Activated T-cell treated with anti-CD3 and anti-CD28 coated beads for 24 hours (primary cell): ENCODE data around the gene NTN3.
"Not testable (repeated sequence)": the region's sequence is repeated elsewhere in the genome, so short reads cannot be mapped to it uniquely, and the experiment has no call there.

ENCODE experiments used
- DNase-seq: peaks from one replicate; pipeline ENCODE4 v3.0.0-alpha.2; 2020; ENCODE audit warnings: low read depth

Gene NTN3

GRCh38 chr16:2441143-2441804 is 29.8 kb upstream of the NTN3 start:
- DNase-seq: not testable (repeated sequence)

DNA sequence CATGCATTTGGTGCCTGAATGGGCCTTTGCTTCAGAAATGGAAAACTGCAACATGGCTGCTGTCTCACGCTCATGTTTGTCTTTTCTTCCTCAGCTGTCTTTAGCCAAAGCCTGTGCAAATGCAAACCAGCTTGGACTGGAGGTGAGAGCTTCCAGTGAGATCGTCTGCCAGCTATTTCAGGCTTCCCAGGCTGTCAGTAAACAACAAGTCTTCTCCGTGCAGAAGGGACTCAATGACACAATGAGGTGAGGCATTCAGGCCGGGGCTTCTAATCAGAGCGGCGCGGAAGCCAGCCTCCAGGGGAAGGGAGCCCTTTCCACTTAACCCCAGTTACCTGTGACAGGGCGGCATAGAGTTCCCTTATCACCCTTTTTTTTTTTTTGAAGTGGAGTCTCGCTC is 27.5 kb upstream of the NTN3 start:
- no peak for DNase-seq

DNA sequence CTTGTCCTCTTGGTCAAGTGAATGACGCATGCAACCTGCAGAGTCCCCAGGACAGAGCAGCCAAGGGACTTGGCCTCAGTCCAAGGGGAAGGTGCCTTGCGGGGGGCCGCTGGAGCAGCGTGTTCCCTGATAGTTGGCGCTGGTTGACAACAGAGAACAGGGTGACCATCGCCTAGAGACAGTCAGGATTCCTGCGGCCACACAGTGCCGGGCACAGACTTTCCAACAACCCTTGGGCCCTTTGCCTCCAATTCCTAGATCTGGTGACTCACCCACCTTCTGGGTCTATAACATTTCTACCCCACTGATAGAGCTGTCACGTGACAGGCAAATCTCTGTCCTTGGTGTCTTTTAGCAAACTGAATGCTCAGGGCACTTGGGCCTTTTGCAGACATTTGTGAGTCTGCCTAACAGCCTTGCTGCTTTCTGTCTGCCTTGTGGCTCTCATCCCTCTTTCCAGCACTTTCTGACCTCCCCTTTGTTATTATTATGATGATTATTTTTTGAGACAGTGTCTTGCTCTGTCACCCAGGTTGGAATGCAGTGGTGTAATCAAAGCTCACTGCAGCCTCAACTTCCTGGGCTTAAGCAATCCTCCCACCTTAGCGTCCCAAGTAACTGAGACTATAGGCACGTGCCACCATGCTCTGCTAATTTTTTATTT is 23.0 kb upstream of the NTN3 start:
- DNase-seq: no peak

- DNase-seq: no peak
Measured at GRCh38 chr16:2449118-2449517, 22.0 kb upstream of the NTN3 start.

GRCh38 chr16:2450535-2450934 is 20.6 kb upstream of the NTN3 start:
- no peak for DNase-seq

DNA sequence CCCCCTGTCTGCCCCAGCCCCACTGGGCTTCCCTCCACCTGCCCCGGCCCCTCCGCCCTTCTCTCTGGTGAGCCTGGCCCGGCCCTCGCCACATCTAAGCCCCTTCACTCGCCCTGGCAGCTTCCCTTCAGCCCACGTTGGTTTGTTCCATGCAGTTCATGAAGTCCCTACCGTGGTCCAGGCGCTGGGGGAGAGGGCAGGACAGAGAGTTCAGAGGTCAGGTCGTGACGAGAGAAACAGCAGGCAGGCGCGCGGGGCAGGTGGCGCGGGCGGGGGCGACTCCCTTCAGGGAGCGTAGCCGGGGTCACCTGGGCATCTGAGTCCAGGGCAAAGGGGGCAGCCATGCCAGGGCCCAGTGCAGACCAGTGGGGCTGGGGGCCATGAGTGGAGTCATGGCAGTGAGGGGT is 20.1 kb upstream of the NTN3 start:
- DNase-seq: no peak

GRCh38 chr16:2451851-2452320 is 19.2 kb upstream of the NTN3 start:
- DNase-seq: no peak

DNA sequence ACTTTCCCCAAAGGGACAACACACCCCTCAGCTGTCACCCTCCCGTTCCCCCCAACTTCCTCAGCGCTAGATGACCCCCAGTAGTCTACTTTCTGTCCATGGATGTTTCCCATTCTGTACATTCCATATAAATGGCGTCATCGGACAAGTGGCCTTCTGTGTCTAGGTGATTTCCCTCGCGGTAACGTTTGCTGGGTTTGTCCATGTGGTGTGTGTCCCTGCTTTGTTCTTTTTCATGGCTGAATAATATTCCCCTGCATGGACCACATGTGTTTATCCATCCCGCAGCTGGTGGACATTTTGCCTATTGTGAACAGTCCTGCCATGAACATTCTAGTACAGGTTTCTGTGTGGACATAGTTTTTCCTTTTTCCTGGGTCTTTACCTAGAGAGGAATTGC is 18.4 kb upstream of the NTN3 start:
- DNase-seq: no peak

DNA sequence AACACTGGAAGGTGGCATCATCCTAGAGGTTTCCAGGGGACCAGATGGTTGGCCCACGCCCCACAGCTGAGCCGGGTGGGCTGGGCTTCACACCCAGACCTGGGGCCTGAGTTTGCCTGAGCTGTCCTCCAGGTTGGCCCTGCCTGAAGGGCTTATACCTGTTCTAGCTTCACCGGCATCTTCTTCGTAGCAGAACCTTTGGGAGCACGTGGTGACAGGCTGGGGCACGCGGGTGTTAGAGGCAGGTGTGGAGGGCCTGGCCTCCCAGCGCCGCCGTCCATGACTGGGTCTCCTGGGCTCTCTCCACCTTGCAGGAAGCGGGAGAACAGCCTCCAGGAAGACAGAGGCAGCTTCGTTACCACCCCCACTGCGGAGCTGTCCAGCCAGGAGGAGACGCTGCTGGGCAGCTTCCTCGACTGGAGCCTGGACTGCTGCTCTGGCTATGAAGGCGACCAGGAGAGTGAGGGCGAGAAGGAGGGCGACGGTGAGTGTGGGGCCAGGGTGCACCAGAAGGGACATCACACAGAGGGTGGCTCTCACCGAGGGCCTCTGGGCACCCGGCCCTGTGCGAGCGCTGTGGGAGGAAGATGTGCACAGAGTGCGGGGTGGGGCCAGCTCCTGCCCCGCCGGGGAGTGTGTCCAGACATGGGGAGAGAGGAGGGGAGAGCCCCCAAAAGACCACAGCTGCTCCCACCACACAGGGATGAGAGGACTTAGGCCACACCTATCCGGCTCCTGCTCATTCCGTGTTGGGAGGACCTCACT is 15.8 kb upstream of the NTN3 start:
- DNase-seq: no peak

GRCh38 chr16:2456551-2457153 is 14.4 kb upstream of the NTN3 start:
- DNase-seq: no peak

DNA sequence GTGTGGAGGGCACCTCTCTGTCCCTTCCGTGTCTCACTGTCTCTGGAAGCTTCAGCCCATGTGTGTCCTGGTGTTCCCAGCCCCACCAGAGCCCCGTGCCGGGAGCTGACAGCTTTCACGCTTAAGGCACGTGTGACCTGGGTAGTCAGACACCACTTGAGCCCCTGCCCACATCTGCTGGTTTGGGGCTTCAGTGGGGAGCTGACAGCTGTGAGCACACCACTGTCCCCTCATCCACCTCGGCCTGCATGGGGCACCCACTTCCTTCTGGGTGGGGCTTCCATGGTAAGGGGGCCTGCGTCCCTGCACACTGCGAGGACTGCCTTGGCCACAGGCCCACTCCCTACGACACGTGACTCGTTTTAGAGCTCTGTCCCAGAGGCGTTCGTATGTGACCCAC is 13.8 kb upstream of the NTN3 start:
- no peak for DNase-seq

DNA sequence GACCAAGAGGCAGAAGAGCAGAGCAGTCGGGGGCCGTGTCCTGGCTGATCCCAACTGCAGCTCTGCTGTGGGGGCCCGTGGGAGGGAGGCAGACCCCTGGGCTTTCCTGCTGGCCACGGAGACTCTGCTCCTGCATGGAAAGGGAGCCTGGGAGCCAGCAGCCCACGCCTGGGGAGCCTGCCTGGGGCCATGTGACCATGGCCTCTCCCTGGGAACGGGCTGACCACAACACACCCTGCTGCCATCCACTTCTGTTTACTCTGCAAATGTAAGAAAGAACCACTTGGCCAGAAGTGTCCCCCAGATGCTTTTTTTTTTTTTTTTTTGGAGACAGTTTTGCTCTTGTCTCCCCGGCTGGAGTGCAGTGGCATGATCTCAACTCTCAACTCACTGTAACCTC is 13.2 kb upstream of the NTN3 start:
- no peak for DNase-seq

DNA sequence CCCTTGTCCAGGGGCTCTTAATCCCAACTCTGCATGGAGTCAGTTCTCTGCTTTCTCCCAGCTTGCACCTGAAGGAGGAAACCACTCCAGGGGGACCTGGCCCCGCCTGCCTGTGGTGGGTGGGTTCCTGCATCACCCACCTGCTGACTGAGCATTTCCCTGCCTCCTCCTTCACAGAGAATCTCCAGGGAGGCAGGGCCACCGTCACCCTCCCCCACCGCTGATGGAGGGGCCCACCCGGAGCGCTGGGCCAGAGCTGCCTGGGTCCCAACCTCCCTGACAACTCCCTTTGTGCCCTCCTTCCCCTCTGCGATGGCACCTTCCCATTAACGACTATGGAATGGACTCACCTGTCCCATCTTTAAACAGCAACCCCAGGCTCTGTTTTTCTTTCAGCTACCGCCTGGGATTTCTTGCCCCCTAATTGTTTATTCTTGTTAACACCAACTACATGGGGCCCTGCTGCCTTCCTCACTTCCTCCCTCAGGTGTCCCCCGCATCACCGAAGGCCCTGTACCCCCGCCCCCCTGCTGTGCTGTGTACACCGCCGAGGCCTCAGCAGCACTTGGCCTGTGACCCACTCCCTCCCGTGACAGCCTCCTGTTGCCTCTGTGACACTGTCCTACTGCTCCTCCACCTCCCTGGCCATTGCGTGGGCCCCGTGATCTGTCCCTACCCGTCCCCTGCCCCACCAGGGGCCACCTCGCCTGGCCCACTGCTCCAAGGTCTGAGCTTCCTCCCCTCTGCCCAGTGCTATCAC is 12.0 kb upstream of the NTN3 start:
- no peak for DNase-seq

- peak; percentile 95 for DNase-seq
Measured at GRCh38 chr16:2459647-2460390, 11.3 kb upstream of the NTN3 start, which contains the start of gene TEDC2. Gene TEDC2, plus strand, starts transcription at chr16:2460109. Its CDS starts 36 bp downstream, at chr16:2460145.

- DNase-seq: no peak
Measured at GRCh38 chr16:2460391-2460713, 10.7 kb upstream of the NTN3 start.

DNA sequence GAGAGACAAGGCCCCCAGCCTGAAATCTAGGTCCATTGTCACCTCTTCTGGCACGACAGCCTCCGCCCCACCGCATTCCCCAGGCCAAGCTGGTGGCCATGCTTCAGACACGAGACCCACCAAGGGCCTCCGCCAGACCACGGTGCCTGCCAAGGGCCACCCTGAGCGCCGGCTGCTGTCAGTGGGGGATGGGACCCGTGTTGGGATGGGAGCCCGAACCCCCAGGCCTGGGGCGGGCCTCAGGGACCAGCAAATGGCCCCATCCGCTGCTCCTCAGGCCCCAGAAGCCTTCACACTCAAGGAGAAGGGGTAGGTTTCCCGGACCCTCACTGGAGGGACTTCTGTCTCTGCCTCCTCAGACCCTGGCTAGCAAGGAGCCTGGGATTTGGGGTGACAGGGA is 10.2 kb upstream of the NTN3 start:
- no peak for DNase-seq

DNA sequence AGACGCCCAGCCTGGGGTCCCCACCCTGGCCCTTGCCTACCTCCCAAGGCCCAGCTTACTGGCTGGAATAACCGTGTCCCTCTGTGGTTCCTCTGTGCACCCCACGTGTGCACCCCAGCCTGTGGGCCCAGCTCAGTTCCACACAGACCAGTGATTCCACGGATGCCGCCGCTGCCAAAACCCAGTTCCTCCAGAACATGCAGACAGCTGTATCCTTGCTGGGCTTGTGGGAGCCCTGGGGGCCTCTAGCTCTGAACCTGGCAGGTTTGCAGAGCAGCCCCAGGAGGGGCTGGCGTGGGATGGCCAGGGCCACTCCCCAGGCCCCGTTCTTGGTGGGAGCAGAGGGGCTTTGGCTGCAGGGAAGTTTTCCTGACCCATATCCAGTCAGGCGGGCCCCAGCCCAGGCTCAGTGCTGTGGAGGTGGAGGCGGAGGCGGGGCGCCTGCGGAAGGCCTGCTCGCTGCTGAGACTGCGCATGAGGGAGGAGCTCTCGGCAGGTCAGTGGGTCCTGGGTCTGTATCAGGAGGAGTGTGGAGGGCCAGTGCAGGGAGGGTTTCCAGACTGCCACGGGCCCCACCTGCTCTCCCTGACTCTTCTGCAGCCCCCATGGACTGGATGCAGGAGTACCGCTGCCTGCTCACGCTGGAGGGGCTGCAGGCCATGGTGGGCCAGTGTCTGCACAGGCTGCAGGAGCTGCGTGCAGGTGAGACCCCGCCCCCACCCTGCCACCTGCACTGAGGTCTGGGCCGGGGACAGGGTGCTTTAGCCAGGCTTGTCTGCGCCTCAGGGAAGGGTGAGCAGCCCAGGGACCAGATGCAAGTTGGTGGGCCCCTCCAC is 8.8 kb upstream of the NTN3 start:
- no peak for DNase-seq

GRCh38 chr16:2464333-2464732 is 6.8 kb upstream of the NTN3 start:
- DNase-seq: no peak

GRCh38 chr16:2465653-2466415 is 5.3 kb upstream of the NTN3 start:
- no peak for DNase-seq
